Prostate gland (tissue), 2 donors: ENCODE results near the gene LRRTM4.

Source experiments
- POLR2A ChIP-seq: fragments of 450-650 bp; IDR thresholded peaks from one replicate; pipeline ENCODE4 v1.6.1; 2016; ENCODE audit warnings: antibody characterized with exemption, mild to moderate bottlenecking
- TF ChIP-seq, protein P1 (sequence below), 4 experiments: fragments of 200-600 bp in 2 of 4; fragments of 450-650 bp in 2 of 4; sonication (generic) in 2 of 4; IDR thresholded peaks; 1 replicate in 3 of 4; 2 replicates in 1 of 4; pipeline ENCODE4 v1.5.1; 2016 to 2019; ENCODE audit warnings: antibody characterized with exemption in 4 of 4, mild to moderate bottlenecking in 2 of 4, moderate library complexity in 2 of 4

DNA sequence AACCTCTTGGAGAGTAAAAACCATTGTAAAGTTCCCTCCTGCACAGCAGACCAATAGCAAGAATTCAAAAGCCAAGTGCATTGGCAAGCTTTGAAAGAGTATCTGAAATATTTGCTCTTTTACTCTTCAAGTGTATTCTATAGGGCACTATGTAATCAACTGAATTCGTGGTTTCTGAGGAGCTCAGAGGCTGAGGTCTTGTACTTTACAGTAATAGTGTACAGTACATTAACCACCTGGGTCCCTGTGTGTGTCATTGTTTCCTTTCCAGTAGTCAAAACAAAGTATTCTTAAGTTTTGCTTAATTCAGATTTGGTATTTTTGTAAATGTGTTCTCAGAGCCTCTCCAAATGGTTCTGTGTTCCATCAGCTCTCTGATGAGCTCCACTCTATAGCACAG is 769.7 kb downstream of the LRRTM4 start:
- TF ChIP-seq, protein P1, sequence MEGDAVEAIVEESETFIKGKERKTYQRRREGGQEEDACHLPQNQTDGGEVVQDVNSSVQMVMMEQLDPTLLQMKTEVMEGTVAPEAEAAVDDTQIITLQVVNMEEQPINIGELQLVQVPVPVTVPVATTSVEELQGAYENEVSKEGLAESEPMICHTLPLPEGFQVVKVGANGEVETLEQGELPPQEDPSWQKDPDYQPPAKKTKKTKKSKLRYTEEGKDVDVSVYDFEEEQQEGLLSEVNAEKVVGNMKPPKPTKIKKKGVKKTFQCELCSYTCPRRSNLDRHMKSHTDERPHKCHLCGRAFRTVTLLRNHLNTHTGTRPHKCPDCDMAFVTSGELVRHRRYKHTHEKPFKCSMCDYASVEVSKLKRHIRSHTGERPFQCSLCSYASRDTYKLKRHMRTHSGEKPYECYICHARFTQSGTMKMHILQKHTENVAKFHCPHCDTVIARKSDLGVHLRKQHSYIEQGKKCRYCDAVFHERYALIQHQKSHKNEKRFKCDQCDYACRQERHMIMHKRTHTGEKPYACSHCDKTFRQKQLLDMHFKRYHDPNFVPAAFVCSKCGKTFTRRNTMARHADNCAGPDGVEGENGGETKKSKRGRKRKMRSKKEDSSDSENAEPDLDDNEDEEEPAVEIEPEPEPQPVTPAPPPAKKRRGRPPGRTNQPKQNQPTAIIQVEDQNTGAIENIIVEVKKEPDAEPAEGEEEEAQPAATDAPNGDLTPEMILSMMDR (IDR thresholded peaks at IDR 0.05), result no peak
- TF ChIP-seq POLR2A, result no peak
